Measurements from ENCODE around the gene BTG1. TPM values are rescaled to one million over a fixed set of nuclear protein-coding genes. Genes with fewer than 3 reads are reported as not detected.

BTG1 gene
- total and polyA plus RNA-seq, 2 of the 8 experiments (the other 6 are each of a cell fraction or from before 2014, with no cell fraction given): 17.1 to 32.7 TPM

DNA sequence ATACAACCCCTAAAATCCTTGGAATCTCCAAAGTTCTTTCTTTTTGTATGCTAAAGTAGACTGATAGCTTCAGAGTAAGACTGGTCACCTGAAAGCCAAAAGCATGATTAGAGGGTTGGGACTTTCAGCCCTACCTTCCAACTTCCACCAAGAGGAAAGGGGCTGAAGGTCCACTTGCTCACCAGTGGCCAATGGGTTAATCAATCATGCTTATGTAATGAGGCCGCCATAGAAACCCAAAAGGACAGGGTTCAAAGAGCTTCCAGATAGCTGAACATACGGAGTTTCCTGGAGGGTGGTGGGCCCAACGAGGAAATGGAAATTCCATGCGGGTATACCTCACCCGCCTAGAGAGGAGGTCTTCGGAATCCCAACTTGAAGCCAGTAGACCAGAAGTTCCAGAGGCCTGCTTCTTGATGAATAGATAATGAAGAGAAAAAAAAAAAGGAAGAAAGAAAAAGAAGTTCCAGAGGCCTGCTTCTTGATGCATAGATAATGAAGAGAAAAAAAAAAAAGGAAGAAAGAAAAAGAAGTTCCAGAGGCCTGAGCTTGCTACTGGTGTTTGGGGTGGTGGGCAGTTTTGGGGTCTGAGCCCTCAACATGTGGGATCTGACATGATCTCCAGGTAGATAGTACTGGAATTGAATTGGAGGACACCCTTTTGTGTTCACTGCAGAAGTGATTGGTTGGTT, 11.2 kb upstream of the BTG1 start:
- POLR2A ChIA-PET (ENCODE audit: partially characterized antibody): interaction anchor here (2.9 kb wide), 1 partner anchor 11 kb away, joined by 14 read pairs; the partner anchor contains the start of gene BTG1
- CTCF ChIA-PET (ENCODE audit: partially characterized antibody): interaction anchor here (0.8 kb wide), 1 partner anchor 11 kb away, joined by 3 read pairs; the partner anchor contains the start of gene BTG1
- no peaks in the 10 kb centered on the region for H3K9me3 ChIP-seq (ENCODE audit: insufficient read depth in 2 of 2, low read depth in 1 of 2, low read length in 1 of 2)
- no peak overlapping the region for H3K23ac ChIP-seq (ENCODE audit: insufficient read length)
- no peak overlapping the region for H2BK15ac ChIP-seq (ENCODE audit: low read length)
- no peak overlapping the region for H3K27ac ChIP-seq (ENCODE audit: low read depth, low read length)
- no peaks in the 10 kb centered on the region for H3K79me2 ChIP-seq (ENCODE audit: control insufficient read depth in 1 of 2, insufficient read depth in 2 of 2, low read length in 2 of 2)
- H3K27me3 ChIP-seq (replicated peaks in 1 of 4; ENCODE audit: control insufficient read depth in 3 of 4, extremely low read depth in 1 of 4, insufficient read depth in 3 of 4, low read length in 3 of 4): no peaks in the 10 kb centered on the region
- no peaks in the 10 kb centered on the region for H3K36me3 ChIP-seq (ENCODE audit: control insufficient read depth in 2 of 4, insufficient read depth in 4 of 4, low read length in 3 of 4)
- no peak overlapping the region for H2BK12ac ChIP-seq (ENCODE audit: low read depth, low read length)
- FAIRE-seq: no peak
- H3K9ac ChIP-seq (replicated peaks in 1 of 4; ENCODE audit: extremely low read depth in 1 of 4, low read depth in 3 of 4, low read length in 3 of 4): no peak overlapping the region
- WGBS, 2 experiments (ENCODE audit: extremely low coverage in 1 of 2, insufficient coverage in 1 of 2, insufficient read length in 1 of 2, insufficient replicate concordance in 2 of 2, low coverage in 1 of 2, low lambda C conversion rate in 2 of 2, missing lambda C conversion rate in 1 of 2): 87% methylated on average over 6 of the region's 6 CpGs; no CpG with 5 or more reads in 1 of the 2 experiments
- no peak overlapping the region; the same call in 1 of the 2 replicates for H3K18ac ChIP-seq (ENCODE audit: extremely low read depth, low read length)
- H4K8ac ChIP-seq (ENCODE audit: extremely low read depth, insufficient read depth, low read length): no peak overlapping the region
- no peak overlapping the region for H3K4me3 ChIP-seq (ENCODE audit: extremely low read depth in 1 of 4, insufficient read depth in 2 of 4, low read depth in 3 of 4, low read length in 4 of 4)
- DNase-seq (ENCODE audit: low read depth in 1 of 2, low spot score in 2 of 2): no peak
- no peak overlapping the region for H3K56ac ChIP-seq (replicated peaks; ENCODE audit: insufficient read length, low read depth, low read length)
- H4K20me1 ChIP-seq (replicated peaks in 1 of 2; ENCODE audit: control insufficient read depth in 1 of 2, insufficient read depth in 2 of 2, low read length in 2 of 2): no peaks in the 10 kb centered on the region
- no peak overlapping the region for H2AFZ ChIP-seq (ENCODE audit: low read length)
- no peak overlapping the region for H3K4me2 ChIP-seq (ENCODE audit: insufficient read depth in 1 of 2, low read depth in 2 of 2, low read length in 2 of 2)
- no peak overlapping the region for H4K5ac ChIP-seq (ENCODE audit: insufficient read length, low read depth, low read length)
- no peak overlapping the region for H2AK5ac ChIP-seq (ENCODE audit: low read depth, low read length)
- H3K14ac ChIP-seq (ENCODE audit: insufficient read length): no peak overlapping the region
- TF ChIP-seq SP4 (IDR thresholded peaks at IDR 0.05; ENCODE audit: low read length) (no peak), CTCF (IDR thresholded peaks at IDR 0.05; ENCODE audit: control extremely low read depth in 1 of 3, insufficient read depth in 1 of 3, low read depth in 1 of 3, low read length in 3 of 3) (no peak), GABPA (IDR thresholded peaks at IDR 0.05; ENCODE audit: borderline replicate concordance, insufficient read depth, low read length) (no peak), CBX8 (IDR thresholded peaks at IDR 0.05; ENCODE audit: borderline replicate concordance, low read depth, low read length) (no peak), JUN (IDR thresholded peaks at IDR 0.05; ENCODE audit: low read depth, low read length) (no peak), SP1 (IDR thresholded peaks at IDR 0.05; ENCODE audit: low read depth, low read length) (no peak), KDM4A (IDR thresholded peaks at IDR 0.05; ENCODE audit: low read depth, low read length, severe bottlenecking) (no peak)
- TF ChIP-seq, protein P1, sequence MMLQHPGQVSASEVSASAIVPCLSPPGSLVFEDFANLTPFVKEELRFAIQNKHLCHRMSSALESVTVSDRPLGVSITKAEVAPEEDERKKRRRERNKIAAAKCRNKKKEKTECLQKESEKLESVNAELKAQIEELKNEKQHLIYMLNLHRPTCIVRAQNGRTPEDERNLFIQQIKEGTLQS (IDR thresholded peaks at IDR 0.05; ENCODE audit: insufficient read depth, low read depth, low read length): no peak
- no peak overlapping the region for H2BK120ac ChIP-seq (replicated peaks; ENCODE audit: low read depth, low read length)
- no peak overlapping the region for H2BK5ac ChIP-seq (ENCODE audit: low read depth, low read length)
- H4K91ac ChIP-seq (replicated peaks; ENCODE audit: insufficient read length, low read length): no peak overlapping the region
- H3K4ac ChIP-seq (replicated peaks; ENCODE audit: insufficient read length, low read depth, low read length): no peak overlapping the region
- no peaks in the 10 kb centered on the region for H3K79me1 ChIP-seq (ENCODE audit: low read depth, low read length)
- H3K4me1 ChIP-seq (replicated peaks in 1 of 4; ENCODE audit: control insufficient read depth in 3 of 4, insufficient read depth in 4 of 4, low read length in 3 of 4): no peaks in the 10 kb centered on the region
- no peak overlapping the region for H2BK20ac ChIP-seq (ENCODE audit: low read length)
- no peaks in the 10 kb centered on the region for H3K23me2 ChIP-seq (ENCODE audit: low read depth, low read length)
